ENCODE results near the gene CNTNAP1. TPM values are rescaled to one million over a fixed set of nuclear protein-coding genes. Genes with fewer than 3 reads are reported as not detected.

The CNTNAP1 gene
- total and polyA plus RNA-seq, 9 of the 15 experiments (the other 6 are each of a cell fraction or from before 2014, with no cell fraction given): 0.10 to 1.8 (median 0.62) TPM

DNA sequence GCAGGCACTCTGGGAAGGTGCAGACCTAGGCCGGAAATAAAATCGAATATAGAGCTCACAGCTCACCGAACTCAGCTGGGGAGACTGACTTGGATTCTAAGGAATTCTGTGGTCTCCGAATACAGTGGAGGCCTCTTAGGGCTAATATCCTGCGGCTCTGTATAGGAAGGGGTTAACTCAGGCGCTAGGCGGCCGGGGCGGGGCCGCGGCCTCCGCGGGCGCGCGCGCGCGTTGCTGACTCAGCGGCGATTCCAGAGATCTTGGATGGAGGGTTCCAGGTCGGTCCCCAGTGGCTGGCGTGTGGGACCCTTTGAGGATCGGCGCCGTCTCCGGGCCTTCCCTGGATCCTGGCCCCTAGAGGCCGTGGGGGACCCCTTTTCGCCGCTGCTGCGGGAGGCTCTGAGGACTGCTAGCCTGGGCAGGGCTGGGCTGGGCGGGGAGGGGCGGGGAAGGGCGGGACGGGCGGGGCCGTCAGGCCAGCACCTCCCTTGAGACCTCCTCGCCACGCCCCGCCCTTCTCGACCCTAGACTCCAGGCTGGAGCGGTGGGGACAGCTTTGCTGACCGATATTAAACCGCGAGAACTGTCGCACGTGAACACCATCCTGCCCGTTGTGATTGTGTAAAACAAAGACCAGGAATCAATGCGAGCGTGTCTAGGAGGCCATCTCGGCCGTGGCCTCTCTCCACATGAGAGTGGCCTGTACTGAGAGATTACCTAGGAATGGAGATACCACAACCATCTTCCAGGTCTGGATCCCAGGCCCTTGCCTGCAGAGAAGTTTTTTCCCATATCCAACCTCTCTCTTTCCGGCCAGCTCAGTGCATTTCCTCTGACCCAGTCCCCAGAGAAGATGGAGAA lies 4.2 kb upstream of the CNTNAP1 start (continued):
- TF ChIP-seq MIER1 (IDR thresholded peaks at IDR 0.05; ENCODE audit: low read depth): no peak
- TF ChIP-seq, protein P1, sequence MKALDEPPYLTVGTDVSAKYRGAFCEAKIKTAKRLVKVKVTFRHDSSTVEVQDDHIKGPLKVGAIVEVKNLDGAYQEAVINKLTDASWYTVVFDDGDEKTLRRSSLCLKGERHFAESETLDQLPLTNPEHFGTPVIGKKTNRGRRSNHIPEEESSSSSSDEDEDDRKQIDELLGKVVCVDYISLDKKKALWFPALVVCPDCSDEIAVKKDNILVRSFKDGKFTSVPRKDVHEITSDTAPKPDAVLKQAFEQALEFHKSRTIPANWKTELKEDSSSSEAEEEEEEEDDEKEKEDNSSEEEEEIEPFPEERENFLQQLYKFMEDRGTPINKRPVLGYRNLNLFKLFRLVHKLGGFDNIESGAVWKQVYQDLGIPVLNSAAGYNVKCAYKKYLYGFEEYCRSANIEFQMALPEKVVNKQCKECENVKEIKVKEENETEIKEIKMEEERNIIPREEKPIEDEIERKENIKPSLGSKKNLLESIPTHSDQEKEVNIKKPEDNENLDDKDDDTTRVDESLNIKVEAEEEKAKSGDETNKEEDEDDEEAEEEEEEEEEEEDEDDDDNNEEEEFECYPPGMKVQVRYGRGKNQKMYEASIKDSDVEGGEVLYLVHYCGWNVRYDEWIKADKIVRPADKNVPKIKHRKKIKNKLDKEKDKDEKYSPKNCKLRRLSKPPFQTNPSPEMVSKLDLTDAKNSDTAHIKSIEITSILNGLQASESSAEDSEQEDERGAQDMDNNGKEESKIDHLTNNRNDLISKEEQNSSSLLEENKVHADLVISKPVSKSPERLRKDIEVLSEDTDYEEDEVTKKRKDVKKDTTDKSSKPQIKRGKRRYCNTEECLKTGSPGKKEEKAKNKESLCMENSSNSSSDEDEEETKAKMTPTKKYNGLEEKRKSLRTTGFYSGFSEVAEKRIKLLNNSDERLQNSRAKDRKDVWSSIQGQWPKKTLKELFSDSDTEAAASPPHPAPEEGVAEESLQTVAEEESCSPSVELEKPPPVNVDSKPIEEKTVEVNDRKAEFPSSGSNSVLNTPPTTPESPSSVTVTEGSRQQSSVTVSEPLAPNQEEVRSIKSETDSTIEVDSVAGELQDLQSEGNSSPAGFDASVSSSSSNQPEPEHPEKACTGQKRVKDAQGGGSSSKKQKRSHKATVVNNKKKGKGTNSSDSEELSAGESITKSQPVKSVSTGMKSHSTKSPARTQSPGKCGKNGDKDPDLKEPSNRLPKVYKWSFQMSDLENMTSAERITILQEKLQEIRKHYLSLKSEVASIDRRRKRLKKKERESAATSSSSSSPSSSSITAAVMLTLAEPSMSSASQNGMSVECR (CRISPR knock-in tag; IDR thresholded peaks at IDR 0.05): 0 out of 2 replicates have a peak, but pooled peaks have one; percentile 28
- peak; percentile 45 for TF ChIP-seq CBFA2T2 (conservative IDR thresholded peaks at IDR 0.05)
- no peak for TF ChIP-seq HNRNPL (IDR thresholded peaks at IDR 0.05; ENCODE audit: low read depth, low read length)
- no peak for TF ChIP-seq RFX7 (CRISPR knock-in tag; IDR thresholded peaks at IDR 0.05)
- no peak for TF ChIP-seq POU5F1 (IDR thresholded peaks at IDR 0.05; ENCODE audit: borderline replicate concordance, low read depth, low read length, partially characterized antibody)
- TF ChIP-seq, protein P2, sequence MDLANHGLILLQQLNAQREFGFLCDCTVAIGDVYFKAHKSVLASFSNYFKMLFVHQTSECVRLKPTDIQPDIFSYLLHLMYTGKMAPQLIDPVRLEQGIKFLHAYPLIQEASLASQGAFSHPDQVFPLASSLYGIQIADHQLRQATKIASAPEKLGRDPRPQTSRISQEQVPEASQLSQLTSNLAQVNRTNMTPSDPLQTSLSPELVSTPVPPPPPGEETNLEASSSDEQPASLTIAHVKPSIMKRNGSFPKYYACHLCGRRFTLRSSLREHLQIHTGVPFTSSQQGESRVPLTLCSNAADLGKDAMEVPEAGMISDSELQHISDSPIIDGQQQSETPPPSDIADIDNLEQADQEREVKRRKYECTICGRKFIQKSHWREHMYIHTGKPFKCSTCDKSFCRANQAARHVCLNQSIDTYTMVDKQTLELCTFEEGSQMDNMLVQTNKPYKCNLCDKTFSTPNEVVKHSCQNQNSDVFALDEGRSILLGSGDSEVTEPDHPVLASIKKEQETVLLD (IDR thresholded peaks at IDR 0.05): no peak
- no peak for TF ChIP-seq ETV5 (CRISPR knock-in tag; IDR thresholded peaks at IDR 0.05; ENCODE audit: low read depth)
- TF ChIP-seq, protein P3, sequence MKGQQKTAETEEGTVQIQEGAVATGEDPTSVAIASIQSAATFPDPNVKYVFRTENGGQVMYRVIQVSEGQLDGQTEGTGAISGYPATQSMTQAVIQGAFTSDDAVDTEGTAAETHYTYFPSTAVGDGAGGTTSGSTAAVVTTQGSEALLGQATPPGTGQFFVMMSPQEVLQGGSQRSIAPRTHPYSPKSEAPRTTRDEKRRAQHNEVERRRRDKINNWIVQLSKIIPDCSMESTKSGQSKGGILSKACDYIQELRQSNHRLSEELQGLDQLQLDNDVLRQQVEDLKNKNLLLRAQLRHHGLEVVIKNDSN (CRISPR knock-in tag; IDR thresholded peaks at IDR 0.05): peak; percentile 29; the same call in 1 of the 2 replicates
- no peak for TF ChIP-seq ZSCAN29 (IDR thresholded peaks at IDR 0.05)
- TF ChIP-seq, protein P4, sequence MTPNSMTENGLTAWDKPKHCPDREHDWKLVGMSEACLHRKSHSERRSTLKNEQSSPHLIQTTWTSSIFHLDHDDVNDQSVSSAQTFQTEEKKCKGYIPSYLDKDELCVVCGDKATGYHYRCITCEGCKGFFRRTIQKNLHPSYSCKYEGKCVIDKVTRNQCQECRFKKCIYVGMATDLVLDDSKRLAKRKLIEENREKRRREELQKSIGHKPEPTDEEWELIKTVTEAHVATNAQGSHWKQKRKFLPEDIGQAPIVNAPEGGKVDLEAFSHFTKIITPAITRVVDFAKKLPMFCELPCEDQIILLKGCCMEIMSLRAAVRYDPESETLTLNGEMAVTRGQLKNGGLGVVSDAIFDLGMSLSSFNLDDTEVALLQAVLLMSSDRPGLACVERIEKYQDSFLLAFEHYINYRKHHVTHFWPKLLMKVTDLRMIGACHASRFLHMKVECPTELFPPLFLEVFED (CRISPR knock-in tag; conservative IDR thresholded peaks at IDR 0.05): 0 out of 2 replicates have a peak, but pooled peaks have one; percentile 18
- TF ChIP-seq, protein P5, sequence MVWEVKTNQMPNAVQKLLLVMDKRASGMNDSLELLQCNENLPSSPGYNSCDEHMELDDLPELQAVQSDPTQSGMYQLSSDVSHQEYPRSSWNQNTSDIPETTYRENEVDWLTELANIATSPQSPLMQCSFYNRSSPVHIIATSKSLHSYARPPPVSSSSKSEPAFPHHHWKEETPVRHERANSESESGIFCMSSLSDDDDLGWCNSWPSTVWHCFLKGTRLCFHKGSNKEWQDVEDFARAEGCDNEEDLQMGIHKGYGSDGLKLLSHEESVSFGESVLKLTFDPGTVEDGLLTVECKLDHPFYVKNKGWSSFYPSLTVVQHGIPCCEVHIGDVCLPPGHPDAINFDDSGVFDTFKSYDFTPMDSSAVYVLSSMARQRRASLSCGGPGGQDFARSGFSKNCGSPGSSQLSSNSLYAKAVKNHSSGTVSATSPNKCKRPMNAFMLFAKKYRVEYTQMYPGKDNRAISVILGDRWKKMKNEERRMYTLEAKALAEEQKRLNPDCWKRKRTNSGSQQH (CRISPR knock-in tag; IDR thresholded peaks at IDR 0.05): no peak
- TF ChIP-seq CTBP1 (IDR thresholded peaks at IDR 0.05; ENCODE audit: borderline replicate concordance): peak; percentile 34; the same call in 1 of the 2 replicates
- TF ChIP-seq CHD2 (IDR thresholded peaks at IDR 0.05; ENCODE audit: low read depth, low read length): peak; percentile 90
- no peak for TF ChIP-seq RBM39 (optimal IDR thresholded peaks at IDR 0.05; ENCODE audit: low read depth, low read length)
- TF ChIP-seq POLR3G (IDR thresholded peaks at IDR 0.05; ENCODE audit: extremely low read depth, insufficient read length, insufficient replicate concordance): no peak
- TF ChIP-seq, protein P6, sequence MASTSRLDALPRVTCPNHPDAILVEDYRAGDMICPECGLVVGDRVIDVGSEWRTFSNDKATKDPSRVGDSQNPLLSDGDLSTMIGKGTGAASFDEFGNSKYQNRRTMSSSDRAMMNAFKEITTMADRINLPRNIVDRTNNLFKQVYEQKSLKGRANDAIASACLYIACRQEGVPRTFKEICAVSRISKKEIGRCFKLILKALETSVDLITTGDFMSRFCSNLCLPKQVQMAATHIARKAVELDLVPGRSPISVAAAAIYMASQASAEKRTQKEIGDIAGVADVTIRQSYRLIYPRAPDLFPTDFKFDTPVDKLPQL (IDR thresholded peaks at IDR 0.05; ENCODE audit: extremely low read depth, insufficient read length): no peak

Data from K562 (cell line).